ENCODE data around the gene MLIP. TPM values are rescaled to one million over a fixed set of nuclear protein-coding genes. Genes with fewer than 3 reads are reported as not detected.
A peak's percentile ranks its signal among the peaks of the same experiment; 100 is the strongest.

The MLIP gene
- total RNA-seq, 1 experiment from 2014 or later, result not detected

- no peak for TF ChIP-seq MLX (CRISPR knock-in tag; IDR thresholded peaks at IDR 0.05)
- no peak for TF ChIP-seq FOXP4 (CRISPR knock-in tag; IDR thresholded peaks at IDR 0.05)
- TF ChIP-seq ATF3 (CRISPR knock-in tag; conservative IDR thresholded peaks at IDR 0.05), result no peak
- TF ChIP-seq NFE2L1 (CRISPR knock-in tag; IDR thresholded peaks at IDR 0.05), result no peak
Measured at GRCh38 chr6:54073487-54073886, 37.8 kb upstream of the MLIP start (continued).

- Mint-ChIP-seq H3K4me1 (peaks cover 53% of the 10 kb centered on the region), H3K27ac (peak overlapping the region; percentile 75), H3K4me3 (no peak overlapping the region), H3K27me3 (ENCODE audit: low read depth) (no peaks in the 10 kb centered on the region), H3K36me3 (no peaks in the 10 kb centered on the region), H3K9me3 (no peaks in the 10 kb centered on the region)
- ATAC-seq, result no peak
- DNase-seq (ENCODE audit: low spot score), result no peak
- ChIA-PET CTCF (interaction anchor here (1.8 kb wide), 1 partner anchor 88 kb away, joined by 4 read pairs; no protein-coding TSS in a partner anchor), POLR2A (no interaction called here)
- TF ChIP-seq ESRRA (CRISPR knock-in tag; IDR thresholded peaks at IDR 0.05; ENCODE audit: borderline replicate concordance), result no peak
- no peak for TF ChIP-seq ZSCAN18 (CRISPR knock-in tag; IDR thresholded peaks at IDR 0.05)
- TF ChIP-seq MYBL2 (CRISPR knock-in tag; IDR thresholded peaks at IDR 0.05), result no peak
- no peak for TF ChIP-seq SP1 (CRISPR knock-in tag; conservative IDR thresholded peaks at IDR 0.05)
- TF ChIP-seq HMGA2 (CRISPR knock-in tag; IDR thresholded peaks at IDR 0.05), result no peak
- no peak for TF ChIP-seq ZBTB21 (CRISPR knock-in tag; IDR thresholded peaks at IDR 0.05; ENCODE audit: borderline replicate concordance)
- no peak for TF ChIP-seq ZNF121 (CRISPR knock-in tag; IDR thresholded peaks at IDR 0.05)
- no peak for TF ChIP-seq MXD4 (CRISPR knock-in tag; IDR thresholded peaks at IDR 0.05; ENCODE audit: borderline replicate concordance)
- TF ChIP-seq KAT7 (CRISPR knock-in tag; IDR thresholded peaks at IDR 0.05; ENCODE audit: borderline replicate concordance), result no peak
- TF ChIP-seq ZNF512 (CRISPR knock-in tag; IDR thresholded peaks at IDR 0.05; ENCODE audit: borderline replicate concordance), result no peak
- no peak for TF ChIP-seq CTCF (IDR thresholded peaks at IDR 0.05)
- TF ChIP-seq FOXP4 (CRISPR knock-in tag; IDR thresholded peaks at IDR 0.05), result no peak
- no peak for TF ChIP-seq E2F1 (CRISPR knock-in tag; IDR thresholded peaks at IDR 0.05)
Measured at GRCh38 chr6:54074109-54074508, 37.1 kb upstream of the MLIP start.
